ENCODE measurements around the gene CX3CR1.

DNA sequence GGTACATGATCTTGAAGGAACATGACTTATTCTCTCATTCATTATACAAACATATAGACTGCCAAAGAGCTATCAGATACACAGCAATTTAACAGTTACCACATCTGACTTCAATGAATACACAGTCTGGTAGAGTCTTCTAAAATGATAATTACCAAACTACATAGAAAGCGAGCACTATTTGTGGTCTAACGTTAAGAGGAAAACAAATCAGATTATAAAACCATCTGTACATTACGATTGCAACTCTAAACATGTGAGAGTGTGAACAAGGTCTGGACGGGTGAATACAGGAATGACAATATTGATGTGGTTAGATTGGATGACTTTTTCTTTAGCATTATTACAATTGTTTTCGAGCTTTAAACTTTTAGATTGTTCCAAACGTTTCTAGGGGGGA lies 16.3 kb downstream of the CX3CR1 start:
- no peak for TF ChIP-seq EZH2phosphoT487 (IDR thresholded peaks at IDR 0.05; ENCODE audit: low read depth)
- TF ChIP-seq CTCF (IDR thresholded peaks at IDR 0.05; ENCODE audit: low read depth, low read length): no peak
